Measurements from ENCODE around the gene CLSTN1.

The CLSTN1 gene

GRCh38 chr1:9736241-9736640 lies 87.5 kb downstream of the CLSTN1 start:
- H3K9ac ChIP-seq (ENCODE audit: low read length), result no peak overlapping the region
- no peak overlapping the region for H3K4me3 ChIP-seq (ENCODE audit: low read length)
- H3K36me3 ChIP-seq (ENCODE audit: control insufficient read depth, insufficient read depth, low read length), result peaks cover 57% of the 10 kb centered on the region
- H3K27ac ChIP-seq (ENCODE audit: low read depth, low read length), result no peak overlapping the region
- H3K4me1 ChIP-seq (ENCODE audit: control insufficient read depth, insufficient read depth, low read length), result no peaks in the 10 kb centered on the region
- H3K27me3 ChIP-seq (ENCODE audit: control insufficient read depth, insufficient read depth, low read length), result no peaks in the 10 kb centered on the region

- H3K27ac ChIP-seq (ENCODE audit: low read depth, low read length), result no peak overlapping the region
- peaks cover 58% of the 10 kb centered on the region for H3K36me3 ChIP-seq (ENCODE audit: control insufficient read depth, insufficient read depth, low read length)
- no peaks in the 10 kb centered on the region for H3K27me3 ChIP-seq (ENCODE audit: control insufficient read depth, insufficient read depth, low read length)
- no peak overlapping the region for H3K4me3 ChIP-seq (ENCODE audit: low read length)
- H3K4me1 ChIP-seq (ENCODE audit: control insufficient read depth, insufficient read depth, low read length), result no peaks in the 10 kb centered on the region
- H3K9ac ChIP-seq (ENCODE audit: low read length), result no peak overlapping the region
Observed at GRCh38 chr1:9735800-9736199, 88.0 kb downstream of the CLSTN1 start.

DNA sequence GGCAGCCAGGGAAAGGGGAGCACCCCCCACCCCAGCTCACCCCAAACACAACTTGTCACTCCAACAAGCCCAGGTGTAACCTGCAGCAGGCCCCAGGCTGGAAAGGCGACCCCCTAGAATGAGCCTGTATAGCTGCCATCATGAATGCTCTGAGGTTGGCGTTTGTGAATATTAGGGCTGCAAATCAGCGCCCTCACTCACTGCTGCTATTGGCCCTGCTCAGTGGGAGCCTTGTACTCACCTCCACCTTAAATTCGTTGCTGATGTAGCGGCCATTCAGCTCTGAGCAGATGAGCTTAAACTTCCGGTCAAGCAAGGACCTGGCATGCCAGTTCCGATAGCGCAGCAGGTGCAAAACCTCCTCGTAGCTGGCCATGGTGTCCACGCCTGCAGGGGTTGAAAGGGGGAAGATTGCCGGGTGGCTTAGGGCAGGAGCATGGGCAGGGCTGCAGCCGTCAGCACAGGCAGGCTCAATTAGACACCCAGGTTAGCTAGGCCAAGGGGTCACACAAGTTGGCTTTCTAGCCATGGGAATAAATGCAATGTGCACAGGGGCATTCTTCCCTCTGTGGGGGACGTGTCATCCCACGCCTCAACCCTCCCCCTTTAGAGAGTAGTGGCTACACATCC lies 90.5 kb downstream of the CLSTN1 start:
- Histone ChIP-seq H3K27ac (ENCODE audit: low read depth, low read length) (no peak overlapping the region), H3K4me1 (ENCODE audit: control insufficient read depth, insufficient read depth, low read length) (no peaks in the 10 kb centered on the region), H3K36me3 (ENCODE audit: control insufficient read depth, insufficient read depth, low read length) (peaks cover 54% of the 10 kb centered on the region), H3K27me3 (ENCODE audit: control insufficient read depth, insufficient read depth, low read length) (no peaks in the 10 kb centered on the region), H3K4me3 (ENCODE audit: low read length) (no peak overlapping the region), H3K9ac (ENCODE audit: low read length) (no peak overlapping the region)

DNA sequence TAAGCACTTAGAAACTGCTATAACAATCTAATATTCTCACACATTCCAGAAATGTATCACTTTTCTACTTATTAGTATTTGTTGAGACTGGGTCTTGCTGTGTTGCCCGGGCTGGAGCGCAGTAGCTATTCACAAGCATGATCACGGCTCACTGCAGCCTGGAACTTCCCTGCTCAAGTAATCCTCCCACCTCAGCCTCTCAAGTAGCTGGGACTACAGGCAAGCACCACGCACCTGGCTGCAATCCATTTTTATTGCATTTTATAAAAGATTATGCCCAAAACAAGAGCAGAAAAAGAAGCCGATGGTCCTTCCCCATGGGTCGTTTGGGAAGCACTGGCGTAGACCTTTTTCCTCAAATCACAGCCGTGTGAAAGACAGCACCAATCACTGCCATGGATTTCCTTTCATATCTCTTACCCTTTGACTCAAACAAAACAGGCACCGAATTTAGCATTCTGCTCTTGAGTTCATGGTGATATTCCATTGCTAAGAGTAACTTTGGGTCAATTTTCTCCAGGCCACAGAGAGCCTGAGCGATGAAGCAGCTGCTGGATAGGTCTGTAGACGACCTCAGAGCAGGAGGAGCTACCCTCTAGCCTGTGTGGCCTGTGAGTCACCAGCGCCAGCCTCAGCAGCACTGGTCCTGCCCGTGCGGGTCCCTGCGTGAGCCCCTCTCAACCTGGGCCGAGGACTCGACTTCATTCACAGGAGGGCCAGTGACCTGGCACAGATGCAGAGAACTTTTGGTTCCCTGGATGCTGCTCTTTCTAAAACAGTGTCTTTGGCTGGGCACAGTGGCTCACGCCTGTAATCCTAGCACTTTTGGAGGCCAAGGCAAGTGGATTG lies 91.4 kb downstream of the CLSTN1 start:
- Histone ChIP-seq H3K4me3 (ENCODE audit: low read length) (no peak overlapping the region), H3K4me1 (ENCODE audit: control insufficient read depth, insufficient read depth, low read length) (no peaks in the 10 kb centered on the region), H3K27me3 (ENCODE audit: control insufficient read depth, insufficient read depth, low read length) (no peaks in the 10 kb centered on the region), H3K36me3 (ENCODE audit: control insufficient read depth, insufficient read depth, low read length) (peaks cover 58% of the 10 kb centered on the region), H3K27ac (ENCODE audit: low read depth, low read length) (no peak overlapping the region), H3K9ac (ENCODE audit: low read length) (no peak overlapping the region)

DNA sequence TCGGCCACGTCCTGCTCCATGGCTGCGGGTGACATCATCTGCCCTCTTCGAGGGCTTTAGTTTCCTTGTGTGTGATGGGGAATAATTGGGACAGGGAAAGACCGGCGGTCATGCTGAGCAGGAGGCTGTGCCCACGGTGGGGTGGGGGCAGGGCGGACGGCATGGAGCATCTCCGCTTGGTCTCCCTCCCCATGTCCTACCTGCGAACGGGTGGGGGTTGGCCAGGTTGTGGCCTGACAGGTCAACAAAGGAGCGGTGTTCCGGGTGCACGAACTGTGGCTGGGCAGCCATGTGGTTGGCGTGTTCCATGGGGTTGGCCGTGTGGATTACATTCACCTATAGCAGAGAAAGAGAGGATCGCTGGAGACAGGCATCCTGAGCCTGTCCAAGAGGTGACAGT lies 92.2 kb downstream of the CLSTN1 start:
- H3K27ac ChIP-seq (ENCODE audit: low read depth, low read length), result no peak overlapping the region
- H3K36me3 ChIP-seq (ENCODE audit: control insufficient read depth, insufficient read depth, low read length), result peaks cover 58% of the 10 kb centered on the region

DNA sequence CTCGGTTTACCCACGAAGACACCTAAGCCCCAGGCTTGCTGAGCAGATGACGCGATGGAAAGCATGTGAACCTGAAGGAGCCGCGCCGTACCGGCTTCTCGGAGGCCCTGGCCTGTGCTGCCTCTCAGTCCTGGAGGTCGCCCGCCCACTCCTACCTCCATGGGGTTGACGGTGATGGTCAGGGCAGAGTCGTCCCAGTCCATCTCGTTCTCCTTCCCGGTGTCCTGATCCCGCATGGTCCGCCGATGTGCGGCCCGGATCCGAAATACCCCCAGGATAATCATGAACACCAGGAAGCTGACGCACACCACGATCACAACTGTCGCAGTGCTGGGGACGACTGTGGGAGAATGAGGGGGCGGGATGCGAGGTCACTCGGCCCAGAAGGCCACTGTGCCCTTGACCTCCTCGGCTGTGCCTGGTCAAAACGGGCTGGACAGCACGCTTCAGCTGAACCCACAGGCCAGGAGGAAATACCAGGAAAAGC lies 92.7 kb downstream of the CLSTN1 start:
- Histone ChIP-seq H3K9ac (ENCODE audit: low read length) (no peak overlapping the region), H3K27ac (ENCODE audit: low read depth, low read length) (no peak overlapping the region), H3K36me3 (ENCODE audit: control insufficient read depth, insufficient read depth, low read length) (peaks cover 54% of the 10 kb centered on the region), H3K4me3 (ENCODE audit: low read length) (no peak overlapping the region), H3K4me1 (ENCODE audit: control insufficient read depth, insufficient read depth, low read length) (no peaks in the 10 kb centered on the region), H3K27me3 (ENCODE audit: control insufficient read depth, insufficient read depth, low read length) (no peaks in the 10 kb centered on the region)

More for the DNA sequence above, 92.2 kb downstream of the CLSTN1 start:
- no peak overlapping the region for H3K9ac ChIP-seq (ENCODE audit: low read length)
- no peaks in the 10 kb centered on the region for H3K27me3 ChIP-seq (ENCODE audit: control insufficient read depth, insufficient read depth, low read length)
- no peaks in the 10 kb centered on the region for H3K4me1 ChIP-seq (ENCODE audit: control insufficient read depth, insufficient read depth, low read length)
- H3K4me3 ChIP-seq (ENCODE audit: low read length), result no peak overlapping the region

- no peak overlapping the region for H3K4me3 ChIP-seq (ENCODE audit: low read length)
- H3K27ac ChIP-seq (ENCODE audit: low read depth, low read length), result no peak overlapping the region
- no peaks in the 10 kb centered on the region for H3K27me3 ChIP-seq (ENCODE audit: control insufficient read depth, insufficient read depth, low read length)
- H3K9ac ChIP-seq (ENCODE audit: low read length), result no peak overlapping the region
- peaks cover 48% of the 10 kb centered on the region for H3K36me3 ChIP-seq (ENCODE audit: control insufficient read depth, insufficient read depth, low read length)
- no peaks in the 10 kb centered on the region for H3K4me1 ChIP-seq (ENCODE audit: control insufficient read depth, insufficient read depth, low read length)
Observed at GRCh38 chr1:9730096-9730901, 93.5 kb downstream of the CLSTN1 start.

- Histone ChIP-seq H3K27me3 (ENCODE audit: control insufficient read depth, insufficient read depth, low read length) (no peaks in the 10 kb centered on the region), H3K4me1 (ENCODE audit: control insufficient read depth, insufficient read depth, low read length) (no peaks in the 10 kb centered on the region), H3K4me3 (ENCODE audit: low read length) (no peak overlapping the region), H3K36me3 (ENCODE audit: control insufficient read depth, insufficient read depth, low read length) (peaks cover 42% of the 10 kb centered on the region), H3K27ac (ENCODE audit: low read depth, low read length) (no peak overlapping the region), H3K9ac (ENCODE audit: low read length) (no peak overlapping the region)
Observed at GRCh38 chr1:9729523-9729922, 94.2 kb downstream of the CLSTN1 start.

GRCh38 chr1:9728451-9729295 lies 95.1 kb downstream of the CLSTN1 start:
- Histone ChIP-seq H3K27ac (ENCODE audit: low read depth, low read length) (no peak overlapping the region), H3K4me1 (ENCODE audit: control insufficient read depth, insufficient read depth, low read length) (no peaks in the 10 kb centered on the region), H3K9ac (ENCODE audit: low read length) (no peak overlapping the region), H3K36me3 (ENCODE audit: control insufficient read depth, insufficient read depth, low read length) (peaks cover 42% of the 10 kb centered on the region), H3K4me3 (ENCODE audit: low read length) (no peak overlapping the region), H3K27me3 (ENCODE audit: control insufficient read depth, insufficient read depth, low read length) (no peaks in the 10 kb centered on the region)

GRCh38 chr1:9726905-9727595 lies 96.7 kb downstream of the CLSTN1 start:
- Histone ChIP-seq H3K27me3 (ENCODE audit: control insufficient read depth, insufficient read depth, low read length) (no peaks in the 10 kb centered on the region), H3K4me3 (ENCODE audit: low read length) (no peak overlapping the region), H3K4me1 (ENCODE audit: control insufficient read depth, insufficient read depth, low read length) (no peaks in the 10 kb centered on the region), H3K9ac (ENCODE audit: low read length) (no peak overlapping the region), H3K27ac (ENCODE audit: low read depth, low read length) (no peak overlapping the region), H3K36me3 (ENCODE audit: control insufficient read depth, insufficient read depth, low read length) (peaks cover 38% of the 10 kb centered on the region)

DNA sequence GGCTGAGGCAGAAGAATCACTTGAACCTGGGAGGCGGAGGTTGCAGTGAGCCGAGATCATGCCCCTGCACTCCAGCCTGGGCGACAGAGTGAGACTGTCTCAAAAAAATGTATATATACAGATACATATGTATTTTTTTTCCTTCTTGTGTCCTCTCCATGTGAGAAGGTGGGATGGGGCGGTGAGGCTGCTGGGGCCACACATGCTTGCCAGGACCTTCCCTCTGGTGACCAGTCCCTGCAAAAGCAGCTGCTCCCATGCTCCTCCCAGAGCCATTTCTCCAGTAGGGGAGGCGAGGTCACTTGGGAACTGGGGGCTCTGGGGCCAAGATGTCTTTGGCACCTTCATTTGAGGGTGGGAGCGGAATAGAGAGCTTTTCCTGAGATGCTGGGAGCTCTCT lies 97.4 kb downstream of the CLSTN1 start:
- Histone ChIP-seq H3K4me3 (ENCODE audit: low read length) (no peak overlapping the region), H3K36me3 (ENCODE audit: control insufficient read depth, insufficient read depth, low read length) (peaks cover 33% of the 10 kb centered on the region), H3K27me3 (ENCODE audit: control insufficient read depth, insufficient read depth, low read length) (no peaks in the 10 kb centered on the region), H3K4me1 (ENCODE audit: control insufficient read depth, insufficient read depth, low read length) (no peaks in the 10 kb centered on the region), H3K27ac (ENCODE audit: low read depth, low read length) (no peak overlapping the region), H3K9ac (ENCODE audit: low read length) (no peak overlapping the region)
